HG03565 (cell line): ENCODE data around the gene GABRG3.

Experiments used
- ATAC-seq: cut with Tn5 transposase; IDR thresholded peaks from one replicate; pipeline ENCODE4 v1.9.1; 2021; ENCODE audit warnings: mild to moderate bottlenecking, moderate library complexity; ENCODE audit not compliant: unreplicated experiment

The GABRG3 gene

DNA sequence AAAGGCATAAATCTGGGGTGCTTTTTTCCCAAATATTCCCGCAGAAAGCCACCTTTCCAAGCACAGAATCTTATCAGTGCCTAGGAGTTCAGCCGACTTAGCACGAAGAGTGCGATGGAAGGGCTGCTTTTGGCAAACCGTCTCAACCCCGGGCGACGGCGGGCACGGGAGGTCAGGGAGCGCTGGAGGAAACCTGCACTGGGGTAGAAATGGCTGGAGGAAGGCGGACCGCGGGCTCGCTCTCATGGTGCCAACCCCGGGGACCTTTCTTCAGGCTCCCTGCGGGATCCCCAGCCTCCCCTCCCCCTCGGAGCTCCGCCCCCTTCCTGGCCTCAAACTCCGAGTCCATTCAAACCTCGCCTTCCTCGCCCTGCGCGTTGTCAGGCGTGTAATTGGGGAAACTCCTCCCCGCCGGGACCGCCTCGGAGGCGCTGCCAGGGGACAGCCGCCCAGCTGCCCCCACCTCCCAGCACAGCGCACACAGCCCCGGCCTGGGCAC is at the start of gene GABRG3:
Gene GABRG3, plus strand, starts transcription at position 470 of the 499 bp plus-strand sequence.
- ATAC-seq = no peak

DNA sequence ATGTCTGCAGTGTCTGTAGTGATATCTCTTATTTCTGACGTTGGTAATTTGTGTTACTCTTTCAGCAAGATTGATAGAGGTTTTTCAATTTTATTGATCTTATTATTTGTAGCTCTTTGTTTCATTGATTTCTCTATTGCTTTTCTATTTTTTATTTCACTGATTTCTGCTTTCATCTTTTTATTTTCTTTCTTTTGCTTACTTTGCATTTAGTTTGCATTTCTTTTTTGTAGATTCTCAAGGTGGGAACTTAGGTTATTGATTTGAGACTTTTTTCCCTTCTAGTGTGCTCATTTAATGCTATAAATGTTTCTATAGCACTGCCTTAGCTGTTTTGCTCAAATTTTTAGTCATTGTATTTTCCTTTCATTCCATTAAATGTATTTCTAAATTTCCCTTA is 49.5 kb upstream of the GABRG3 start:
- no peak for ATAC-seq

DNA sequence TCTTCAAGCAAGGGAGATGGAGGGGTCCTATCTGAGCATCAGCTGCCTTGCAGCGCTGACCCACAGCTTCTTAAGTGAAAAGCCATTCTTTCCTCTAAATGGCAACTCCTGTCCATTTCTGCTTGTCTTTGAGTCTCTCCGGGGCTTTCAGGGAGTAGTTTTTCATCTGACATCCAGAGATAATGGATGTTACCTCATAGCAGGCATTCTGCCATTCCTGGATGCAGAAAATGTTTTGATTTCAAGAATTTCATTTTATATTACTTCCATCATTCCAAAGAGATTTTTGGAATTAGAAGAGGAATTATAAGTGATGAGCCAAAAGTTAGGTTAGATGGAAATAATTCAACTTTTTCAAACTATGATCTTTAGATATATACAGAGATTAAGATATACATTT is 44.9 kb upstream of the GABRG3 start:
- ATAC-seq = no peak

DNA sequence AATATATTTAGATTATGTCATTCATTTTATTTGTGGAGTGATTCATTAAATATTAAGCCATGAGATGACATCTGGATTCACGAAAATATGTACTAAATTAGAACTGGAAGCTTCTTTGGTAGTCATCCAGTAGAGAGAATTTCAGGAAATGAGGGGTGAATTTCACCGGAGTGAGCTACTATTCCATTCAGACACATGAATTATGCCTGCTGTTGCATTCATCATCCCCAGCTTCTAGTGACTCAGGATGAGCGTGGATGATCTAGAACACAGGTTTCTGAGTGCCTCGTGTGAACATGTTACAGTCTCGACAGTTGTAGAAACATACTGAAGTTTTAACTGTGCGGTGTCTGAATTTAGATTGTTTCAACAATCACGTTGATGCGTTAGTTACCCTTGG is 42.9 kb upstream of the GABRG3 start:
- ATAC-seq = no peak

DNA sequence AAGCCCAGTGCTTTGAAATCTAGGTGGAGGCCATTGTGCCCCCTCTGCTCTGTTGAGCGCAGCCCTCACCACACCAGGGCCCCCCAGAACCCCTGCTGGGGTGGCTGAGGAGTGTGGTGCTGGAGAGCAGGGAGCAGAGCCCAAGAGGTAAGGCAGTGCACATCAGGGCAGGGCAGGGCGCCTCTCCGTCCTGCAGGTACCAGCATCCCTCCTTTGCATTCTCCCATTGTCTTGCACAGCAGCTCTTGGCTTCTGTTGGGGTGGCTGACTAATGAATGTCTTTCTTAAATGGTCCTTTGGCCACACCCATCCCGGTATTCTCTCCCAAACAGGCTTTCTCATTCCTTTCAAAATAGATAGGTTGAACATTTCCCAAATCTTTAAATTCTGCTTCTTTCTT is 41.4 kb upstream of the GABRG3 start:
- no peak for ATAC-seq

DNA sequence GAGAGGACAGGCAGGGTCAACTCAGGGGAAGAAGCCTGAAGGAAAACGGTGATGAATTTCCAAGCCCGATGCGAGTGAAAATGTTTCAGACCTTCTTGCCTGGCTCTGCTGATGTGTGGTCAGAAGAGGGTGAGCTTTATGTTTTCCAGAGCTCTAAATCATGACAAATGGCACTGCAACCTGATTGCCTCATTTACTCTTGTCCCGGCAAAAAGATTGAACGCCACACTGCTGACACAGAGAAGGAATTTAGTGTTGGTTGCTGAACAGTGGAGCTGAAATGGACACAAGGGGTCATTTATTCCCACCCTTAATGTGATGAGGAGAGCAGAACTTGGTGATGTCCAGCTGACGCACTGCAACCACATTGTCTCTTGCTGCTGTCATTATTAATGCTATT is 36.1 kb upstream of the GABRG3 start:
- ATAC-seq = no peak

DNA sequence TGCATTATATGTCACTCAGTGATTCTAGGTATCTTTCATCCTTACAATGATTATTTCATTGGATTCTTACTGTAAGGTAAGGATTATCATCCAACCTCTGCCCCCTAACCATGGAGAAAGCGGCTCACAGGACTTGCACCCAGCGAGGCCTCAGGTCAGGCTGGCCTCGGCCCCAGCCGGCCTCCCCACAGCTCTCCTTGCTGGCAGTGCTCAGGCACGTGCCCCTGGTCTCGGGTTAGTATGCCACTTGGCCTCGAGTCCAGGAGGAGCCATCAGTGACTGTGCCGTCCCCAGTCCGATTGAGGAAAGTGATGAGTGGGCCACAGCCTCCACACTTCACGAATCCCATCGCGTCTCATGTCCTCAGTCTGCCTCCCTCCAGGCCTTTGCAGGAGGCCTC is 35.7 kb upstream of the GABRG3 start:
- no peak for ATAC-seq

DNA sequence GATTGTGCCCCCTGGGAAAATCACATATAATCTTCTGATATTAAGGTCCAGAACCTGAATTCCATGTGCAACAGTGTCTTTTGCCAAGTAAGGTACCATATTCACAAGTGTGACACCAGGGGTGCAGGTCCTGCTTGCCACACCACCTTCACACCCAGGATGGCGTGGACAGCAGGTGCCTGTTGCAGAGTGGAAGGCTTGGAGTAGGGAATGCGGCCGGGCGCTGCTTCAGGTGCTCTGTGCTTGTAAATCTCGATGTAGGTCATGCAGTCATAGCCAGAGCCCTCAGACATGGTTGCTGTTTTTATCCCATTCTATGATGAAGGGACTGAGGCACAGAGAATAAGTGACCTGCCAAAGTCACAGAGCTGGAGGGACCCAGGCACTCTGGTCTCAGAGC is 34.5 kb upstream of the GABRG3 start:
- no peak for ATAC-seq

DNA sequence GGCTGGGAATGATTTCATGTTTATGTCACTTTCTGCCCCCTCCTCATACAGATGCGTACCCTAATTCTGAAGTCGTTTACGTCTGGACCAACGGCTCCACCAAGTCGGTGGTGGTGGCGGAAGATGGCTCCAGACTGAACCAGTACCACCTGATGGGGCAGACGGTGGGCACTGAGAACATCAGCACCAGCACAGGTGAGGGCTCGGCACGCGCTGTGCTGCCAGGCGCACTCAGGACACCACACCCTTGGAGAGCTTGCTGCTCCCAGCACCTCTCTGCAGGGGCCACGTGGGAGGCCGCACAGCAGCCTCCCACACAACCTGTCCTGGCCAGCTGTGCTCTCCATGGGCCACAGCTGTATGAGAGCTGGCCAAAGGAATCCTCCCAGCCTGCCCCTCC is 33.8 kb upstream of the GABRG3 start:
- no peak for ATAC-seq

DNA sequence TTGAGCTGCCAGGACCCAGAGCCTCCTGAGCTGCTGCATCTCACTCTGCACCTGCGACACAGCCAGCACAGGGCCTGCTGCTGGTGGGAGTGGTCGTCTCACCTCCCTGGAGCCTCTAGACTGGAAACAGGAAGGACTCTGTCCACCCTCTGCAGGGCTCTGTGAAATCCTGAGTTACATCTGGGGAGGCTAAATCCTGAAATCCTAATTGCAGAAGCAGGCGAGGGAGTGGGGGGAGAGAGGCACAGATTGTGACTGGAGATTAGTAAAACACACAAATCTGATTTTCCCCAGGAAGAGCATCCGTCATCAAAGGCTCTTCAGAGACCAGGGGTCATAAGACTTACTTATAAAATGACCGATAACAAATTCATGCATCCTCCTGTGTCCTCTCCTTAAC is 31.6 kb upstream of the GABRG3 start:
- no peak for ATAC-seq

DNA sequence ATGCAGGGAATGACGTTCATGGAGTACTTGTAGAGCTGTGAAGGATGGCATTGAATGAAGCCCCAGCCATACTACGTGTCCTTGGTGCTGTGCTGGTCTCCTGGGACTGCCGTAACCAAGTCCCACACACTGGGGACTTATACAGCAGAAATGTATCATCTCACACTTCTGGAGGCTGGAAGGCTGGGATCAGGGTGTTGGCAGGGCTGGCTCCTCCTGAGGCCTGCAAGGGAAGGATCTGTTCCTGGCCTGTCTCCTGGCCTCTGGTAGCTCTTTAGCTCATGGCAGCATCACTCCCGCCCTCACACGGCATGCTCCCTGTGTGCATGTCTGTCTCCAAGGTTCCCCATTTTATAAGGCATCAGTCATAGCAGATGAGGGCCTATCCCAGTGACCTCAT is 29.5 kb upstream of the GABRG3 start:
- no peak for ATAC-seq

DNA sequence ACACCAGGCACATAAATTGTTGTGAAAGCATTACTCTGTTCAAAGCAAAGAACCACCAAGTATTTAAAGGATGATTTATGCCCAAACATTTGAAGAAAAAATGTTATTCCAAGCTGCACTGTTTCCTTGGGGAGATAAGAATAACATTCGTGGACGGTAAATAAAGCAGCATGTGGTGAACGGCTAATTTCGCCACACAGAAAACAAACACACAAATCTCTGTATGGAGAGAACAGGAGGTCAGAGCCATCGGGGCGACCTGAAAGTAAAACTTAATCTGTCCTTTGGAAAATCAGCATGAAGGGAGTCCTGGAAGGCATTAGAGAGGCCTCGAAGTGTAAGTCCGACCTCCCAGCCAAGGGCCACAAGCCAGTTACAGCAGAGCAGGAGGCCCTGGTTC is 27.1 kb upstream of the GABRG3 start:
- no peak for ATAC-seq

DNA sequence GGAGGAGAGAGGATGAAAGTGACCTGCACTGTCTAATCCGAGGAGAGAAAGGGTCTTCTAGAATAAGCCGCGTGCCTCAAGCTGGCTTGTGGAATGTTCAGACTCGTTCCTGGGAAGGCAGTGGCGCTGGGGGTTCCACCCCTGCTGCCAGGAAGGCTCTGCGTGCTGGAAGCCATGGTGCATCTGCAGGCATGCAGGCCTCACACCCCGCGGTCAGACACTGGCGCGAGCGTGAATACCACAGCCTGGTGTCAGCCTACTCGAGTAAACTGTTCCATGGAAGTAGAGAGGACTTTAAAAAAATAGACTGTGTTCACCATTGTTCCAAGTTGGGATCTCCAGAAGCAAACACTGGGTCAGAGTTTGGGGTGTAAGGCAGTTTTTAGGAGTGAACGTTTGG is 25.9 kb upstream of the GABRG3 start:
- ATAC-seq = no peak

DNA sequence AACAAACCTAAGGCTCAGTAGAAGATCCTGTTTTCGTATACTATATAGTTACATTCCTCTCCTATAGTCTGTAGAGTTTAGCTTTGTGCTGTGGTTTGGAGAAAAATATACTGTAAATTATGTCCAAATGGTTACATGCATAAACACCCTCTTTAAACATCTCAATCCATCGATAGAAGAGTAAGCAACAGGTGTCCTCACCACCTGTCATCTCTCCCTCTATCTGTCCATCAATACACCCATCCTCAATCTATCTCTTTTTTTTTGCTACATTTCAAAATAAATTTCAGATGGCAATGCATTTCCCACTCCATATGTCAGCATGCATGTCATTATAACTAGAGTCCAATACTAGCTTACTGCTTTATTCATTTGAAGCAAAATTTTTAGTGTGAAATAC is 21.0 kb upstream of the GABRG3 start:
- no peak for ATAC-seq

DNA sequence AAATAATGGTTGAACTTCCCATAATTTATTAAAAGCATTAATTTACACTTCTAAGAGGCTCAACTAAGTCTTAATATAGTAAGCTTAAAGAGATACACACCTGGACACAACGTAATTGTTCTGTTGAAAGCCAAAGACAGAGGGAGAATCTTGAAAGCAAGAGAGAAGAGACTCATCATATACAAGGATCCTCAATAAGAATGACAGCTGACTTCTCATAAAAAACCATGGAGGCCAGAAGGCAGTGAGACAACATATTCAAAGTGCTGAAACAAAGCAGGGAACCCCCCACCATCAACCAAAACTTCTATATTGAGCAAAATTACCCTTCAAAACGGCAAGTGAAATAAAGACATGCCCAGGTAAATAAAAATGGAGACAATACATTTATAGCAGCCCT is 16.6 kb upstream of the GABRG3 start:
- no peak for ATAC-seq

DNA sequence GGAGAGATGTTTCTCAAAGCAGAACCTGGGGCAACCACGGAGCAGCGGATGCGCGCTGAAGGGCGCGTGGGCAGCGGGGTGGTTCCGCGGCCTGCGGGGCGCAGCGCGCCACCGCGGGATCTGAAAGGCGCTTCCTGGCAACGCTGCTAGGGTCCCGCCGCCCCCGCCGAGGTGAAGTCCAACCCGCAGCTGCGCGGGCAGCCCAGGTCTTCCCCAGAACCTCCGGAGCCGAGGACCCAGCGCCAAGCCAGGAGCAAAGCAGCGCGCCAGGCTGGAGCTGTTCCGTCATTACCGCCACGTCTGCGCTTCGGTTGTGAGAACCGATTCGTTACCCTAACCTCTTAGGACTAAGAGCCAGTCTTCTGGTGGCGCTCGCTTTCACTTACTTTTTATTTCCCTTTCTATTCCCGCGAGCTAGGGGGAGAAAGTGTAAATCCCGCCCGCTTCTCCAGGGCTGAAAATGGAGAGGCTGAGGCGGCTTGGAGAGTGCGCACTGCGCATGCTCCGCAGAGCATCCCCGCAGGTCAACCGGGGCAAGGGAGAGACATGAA is 3.2 kb upstream of the GABRG3 start:
- no peak for ATAC-seq

DNA sequence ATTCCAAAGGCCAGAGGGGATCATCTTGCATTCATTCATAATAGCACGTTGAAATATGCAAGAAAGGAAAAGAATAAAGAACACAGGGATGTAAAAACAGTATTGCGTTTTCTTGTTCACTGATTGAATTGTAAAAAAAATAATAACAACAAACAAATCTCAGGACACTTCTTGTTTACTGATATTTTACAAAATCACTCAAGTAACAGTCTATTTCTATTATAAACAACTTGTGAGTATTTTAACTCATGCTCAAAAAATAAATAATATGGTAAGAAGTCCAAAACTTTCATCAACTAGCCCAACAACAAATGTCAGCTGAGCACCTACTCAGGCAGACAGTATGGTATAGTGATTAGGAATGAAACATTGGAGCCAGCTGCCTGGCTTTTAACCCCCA is 2.2 kb upstream of the GABRG3 start:
- no peak for ATAC-seq

DNA sequence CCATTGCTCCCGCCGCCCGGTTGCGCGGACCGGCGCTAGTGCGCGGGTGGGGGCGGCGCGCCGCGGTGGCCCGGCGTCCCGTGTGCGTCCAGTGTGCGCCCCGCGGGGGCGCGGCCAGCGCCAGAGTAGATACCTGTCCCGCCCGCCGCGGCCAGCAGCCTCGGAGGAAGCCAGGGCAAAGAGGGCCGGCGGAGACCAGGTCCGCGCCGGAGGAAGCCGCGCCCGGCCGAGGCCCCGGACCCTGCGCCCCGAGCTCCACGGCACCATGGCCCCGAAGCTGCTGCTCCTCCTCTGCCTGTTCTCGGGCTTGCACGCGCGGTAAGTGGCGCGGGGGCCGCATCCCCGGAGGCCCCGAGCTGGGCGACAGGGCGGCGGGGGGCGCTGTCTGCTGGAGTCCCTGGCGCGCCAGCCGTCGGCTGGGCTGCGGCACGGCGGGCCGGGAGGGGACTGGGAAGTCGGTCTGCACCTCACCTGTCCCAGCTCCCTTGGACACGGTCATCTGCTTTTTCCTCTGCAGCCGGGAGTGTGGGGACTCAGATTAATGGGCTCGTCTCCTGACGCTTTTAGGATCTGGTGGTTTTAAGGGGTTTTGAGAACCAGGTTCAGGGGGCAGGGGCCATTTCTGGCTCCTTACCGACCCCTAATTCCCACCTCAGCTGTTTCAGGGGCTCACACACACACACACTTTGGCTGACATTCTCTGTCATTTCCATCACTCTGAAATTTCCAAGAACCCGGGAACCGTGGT is 464 bp downstream of the GABRG3 start:
- ATAC-seq = no peak

DNA sequence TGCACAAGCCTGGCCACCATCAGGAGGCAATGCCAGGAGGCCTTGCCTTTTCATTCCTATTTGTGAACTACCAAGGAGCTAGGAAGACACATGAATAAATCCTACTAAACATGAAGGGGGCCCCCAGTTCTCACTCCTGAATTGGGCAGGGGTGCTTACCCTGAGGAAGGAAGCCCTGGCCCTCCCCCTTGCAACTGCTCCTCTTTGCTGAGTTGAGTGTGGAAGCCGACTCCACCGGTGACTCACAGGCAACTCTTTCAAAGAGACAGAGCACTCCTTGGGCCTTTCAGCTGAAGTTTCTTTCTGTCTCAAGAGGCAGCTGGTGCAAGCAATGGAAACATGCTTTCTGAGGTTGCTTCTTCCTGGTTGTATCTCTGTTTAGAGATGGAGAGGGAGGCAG is 1.7 kb downstream of the GABRG3 start:
- ATAC-seq = no peak

DNA sequence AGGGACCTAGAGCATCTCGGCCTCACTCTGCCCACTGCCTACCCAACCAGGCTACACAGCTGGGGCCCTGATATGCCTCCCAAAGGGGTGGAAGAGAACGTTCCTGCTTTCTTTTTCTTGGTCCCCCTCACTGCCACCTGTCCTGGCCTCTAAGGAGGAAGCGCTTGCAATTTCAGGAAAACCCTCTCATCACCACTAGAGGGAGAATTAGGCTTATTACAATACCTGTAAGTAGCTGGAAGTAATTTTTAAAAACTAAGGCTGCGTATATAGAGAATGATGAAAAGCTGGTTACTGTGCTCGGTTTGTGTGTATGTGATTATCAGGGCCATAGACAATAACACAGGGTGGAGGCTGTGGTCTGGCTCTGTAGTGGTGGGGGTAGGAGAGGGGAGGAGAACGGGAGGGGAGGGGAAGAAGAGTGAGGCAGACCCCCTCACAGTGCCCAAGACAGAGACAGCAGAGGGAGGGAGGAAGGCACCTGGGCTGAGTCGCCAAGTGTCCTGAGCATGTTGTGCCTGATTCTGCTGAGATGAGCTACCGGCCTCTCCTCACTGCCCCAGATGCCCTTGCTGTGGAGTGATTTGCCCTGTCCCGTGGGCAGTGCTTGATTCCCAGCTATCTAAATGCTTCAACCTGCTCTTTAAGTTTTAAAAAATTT is 3.3 kb downstream of the GABRG3 start:
- no peak for ATAC-seq

DNA sequence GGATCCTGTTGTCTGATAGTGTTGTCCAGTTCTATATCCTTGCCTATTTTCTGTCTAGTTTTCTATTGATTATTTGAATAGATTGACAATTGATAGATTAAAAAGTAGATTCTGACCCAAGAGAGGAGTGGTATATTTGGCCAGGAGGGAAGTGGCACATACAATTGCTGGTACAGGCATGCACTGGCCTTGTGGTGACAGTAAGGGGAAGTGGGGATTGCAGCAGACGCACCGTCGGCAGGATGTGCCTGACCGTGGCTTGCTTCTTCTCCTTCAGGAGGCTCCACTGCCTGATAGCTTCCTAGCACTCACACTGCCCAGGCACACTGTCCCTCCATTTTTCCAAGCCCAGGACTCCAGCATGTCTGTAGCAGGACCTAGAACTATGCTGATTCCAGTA is 10.5 kb downstream of the GABRG3 start:
- no peak for ATAC-seq

DNA sequence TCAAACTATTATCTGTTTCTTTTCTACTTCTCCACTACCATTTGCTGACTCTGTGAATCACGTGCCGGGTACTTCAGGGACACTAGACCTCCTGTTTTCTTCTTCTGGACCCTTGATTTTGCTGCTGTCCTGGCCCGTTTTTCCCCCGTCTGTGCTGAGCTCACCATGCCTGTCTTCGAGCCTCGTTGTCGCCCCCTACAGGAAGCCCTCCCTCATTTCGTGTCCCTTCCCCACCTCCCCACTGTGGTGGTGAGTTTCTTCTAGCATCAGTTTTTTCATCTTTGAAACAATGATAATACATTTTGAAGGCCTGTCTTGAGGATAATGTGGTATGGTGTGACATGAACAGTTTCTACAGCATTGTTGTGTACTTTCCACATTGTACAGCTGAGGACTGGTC is 12.8 kb downstream of the GABRG3 start:
- no peak for ATAC-seq
